Stimulated activated CD8-positive, alpha-beta memory T cell treated with anti-CD3 and anti-CD28 coated beads, Interleukin-7, amount 100 ng/mL, for 1 hour (primary cell): Measurements from ENCODE around the gene RNU1-3.
"Not testable (repeated sequence)": the region's sequence is repeated elsewhere in the genome, so short reads cannot be mapped to it uniquely, and the experiment has no call there.

Source experiments
- DNase-seq, 2 donors: peaks; one replicate each; pipeline ENCODE4 v3.0.0-alpha.2; 2020; ENCODE audit warnings: low read depth in 2 of 2

Gene RNU1-3

DNA sequence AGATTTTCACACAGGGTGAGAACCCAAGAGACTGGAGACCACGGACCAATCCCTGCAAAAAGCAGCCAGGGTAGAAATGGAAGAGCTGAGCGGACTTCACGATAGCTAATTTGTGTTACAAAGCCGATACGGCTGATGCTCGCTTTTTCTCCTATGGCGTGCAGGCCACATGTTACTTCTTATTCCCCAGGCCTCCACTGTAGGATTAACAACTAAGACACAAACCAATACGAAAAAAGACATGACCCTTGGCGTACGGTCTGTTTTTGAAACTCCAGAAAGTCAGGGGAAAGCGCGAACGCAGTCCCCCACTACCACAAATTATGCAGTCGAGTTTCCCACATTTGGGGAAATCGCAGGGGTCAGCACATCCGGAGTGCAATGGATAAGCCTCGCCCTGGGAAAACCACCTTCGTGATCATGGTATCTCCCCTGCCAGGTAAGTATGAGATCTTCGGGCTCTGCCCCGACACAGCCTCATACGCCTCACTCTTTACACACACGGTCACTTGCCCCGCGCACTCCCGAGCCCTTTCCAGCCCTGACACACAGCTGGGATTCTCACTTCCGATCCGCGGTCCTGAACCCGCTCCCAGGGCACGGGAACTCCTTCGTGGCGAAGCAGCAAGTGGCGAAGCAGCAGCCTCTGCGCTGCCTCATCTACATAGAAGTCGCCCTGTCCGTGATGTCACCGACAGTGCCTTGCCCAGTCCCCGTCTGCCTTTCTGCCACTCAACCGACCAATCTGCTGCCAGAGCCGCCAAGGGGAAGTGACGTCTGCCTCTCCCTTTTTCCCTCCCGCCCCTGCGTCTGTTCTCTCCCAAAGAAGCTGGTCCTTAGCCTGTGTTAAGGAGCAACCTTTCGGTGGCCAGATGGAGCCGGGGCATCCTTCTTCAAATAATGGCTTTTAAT, at the start of gene RNU1-3:
RNU1-3 (minus strand) TSS at position 447 of the 912 bp plus-strand sequence.
- not testable (repeated sequence) for DNase-seq

DNA sequence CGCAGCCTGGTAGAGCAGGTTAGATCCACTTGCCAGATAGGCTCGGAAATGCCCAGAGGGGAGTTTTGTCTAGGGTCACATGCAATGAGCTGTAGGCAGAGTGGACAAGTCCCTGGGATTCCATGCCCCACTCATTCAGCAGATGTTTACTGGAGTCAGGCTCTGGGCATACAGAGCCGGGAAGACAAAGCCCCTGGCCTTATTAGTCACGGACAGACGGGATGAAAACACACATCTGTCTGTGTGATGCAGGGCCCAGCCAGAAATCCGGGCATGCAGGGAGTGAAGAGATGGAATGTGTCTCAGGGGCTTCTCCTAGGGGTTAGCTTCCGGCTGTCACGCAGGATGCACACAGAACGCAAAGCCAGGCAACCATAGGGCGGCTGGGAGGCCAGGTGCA, 46.7 kb upstream of the RNU1-3 start:
- DNase-seq: not testable (repeated sequence)

DNA sequence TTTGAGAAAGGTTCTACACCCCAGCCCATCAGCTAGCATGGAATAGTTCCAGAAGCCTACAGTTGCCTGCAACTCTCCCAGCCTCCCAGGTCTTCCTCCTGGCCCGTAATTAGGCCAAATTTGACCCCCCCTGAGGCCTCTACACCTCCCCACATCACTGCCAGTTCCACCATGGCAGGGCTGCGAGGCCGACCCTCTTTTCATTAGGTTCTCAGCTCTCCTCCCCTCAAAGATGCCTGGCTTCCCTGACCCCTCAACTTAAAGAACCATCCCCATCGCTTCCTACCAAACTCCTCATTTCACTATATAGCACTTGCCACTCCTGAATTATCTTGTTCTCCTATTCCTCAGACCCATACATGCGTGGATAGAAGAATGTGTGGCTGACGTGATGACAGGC, 46.2 kb upstream of the RNU1-3 start:
- not testable (repeated sequence) for DNase-seq

DNA sequence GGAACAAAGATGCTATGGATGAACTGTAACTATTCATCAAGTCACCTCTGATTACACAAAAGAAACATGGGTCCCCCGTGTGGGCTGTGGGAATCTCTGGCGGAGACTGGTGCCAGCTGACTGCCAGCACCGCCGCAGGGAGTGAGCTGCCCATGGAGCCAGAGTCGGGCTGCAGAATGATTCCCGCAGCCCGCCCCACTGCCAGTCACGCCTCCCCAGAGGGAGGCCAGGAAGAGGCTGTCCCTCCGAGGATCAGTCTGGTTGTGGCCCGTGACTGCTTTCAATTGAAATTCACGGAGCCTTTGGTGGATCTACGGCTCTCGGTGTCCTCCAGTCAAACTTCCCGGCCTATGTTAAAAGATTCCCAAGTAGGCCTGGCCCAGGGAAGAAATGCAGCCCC, 45.8 kb upstream of the RNU1-3 start:
- not testable (repeated sequence) for DNase-seq

DNA sequence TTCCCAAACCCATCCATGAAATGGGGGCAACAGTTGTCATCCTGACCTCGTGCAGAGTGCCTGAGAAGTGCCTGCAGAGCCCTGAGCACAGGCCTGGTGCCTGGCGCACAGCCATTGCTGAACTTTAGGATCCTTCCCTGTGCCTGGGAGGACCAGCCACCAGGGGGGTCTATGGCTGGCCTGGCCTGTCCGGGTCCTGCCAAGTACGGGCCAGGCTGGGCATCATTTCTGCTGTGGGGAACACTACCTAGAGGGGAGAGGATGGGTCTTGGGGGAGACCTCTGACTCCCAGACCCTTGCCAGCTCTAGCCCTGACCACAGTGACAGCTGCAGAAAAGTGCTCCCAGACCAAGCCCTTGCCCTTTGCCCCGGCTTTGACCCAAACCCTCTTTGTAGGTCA, 45.4 kb upstream of the RNU1-3 start:
- DNase-seq: not testable (repeated sequence)

DNA sequence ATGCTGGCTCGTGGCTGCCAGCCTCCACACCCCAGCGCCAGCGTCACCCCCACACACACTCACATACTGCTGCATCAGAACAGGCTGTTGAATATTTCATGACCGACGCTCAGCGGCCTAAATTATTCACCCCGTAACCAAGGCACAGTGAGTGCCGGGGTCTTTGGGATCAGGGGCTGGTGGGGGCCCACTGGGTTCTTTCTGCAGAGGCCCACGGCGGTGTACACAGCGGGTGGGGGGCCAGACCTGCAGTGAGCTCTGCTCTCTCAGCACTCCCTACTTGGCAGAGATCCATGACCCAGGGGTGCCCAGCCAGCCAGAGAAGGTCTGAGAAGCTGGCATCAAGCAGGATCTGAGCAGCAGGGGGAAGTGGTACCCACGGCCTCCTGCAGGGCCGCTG, 43.9 kb upstream of the RNU1-3 start:
- not testable (repeated sequence) for DNase-seq

DNA sequence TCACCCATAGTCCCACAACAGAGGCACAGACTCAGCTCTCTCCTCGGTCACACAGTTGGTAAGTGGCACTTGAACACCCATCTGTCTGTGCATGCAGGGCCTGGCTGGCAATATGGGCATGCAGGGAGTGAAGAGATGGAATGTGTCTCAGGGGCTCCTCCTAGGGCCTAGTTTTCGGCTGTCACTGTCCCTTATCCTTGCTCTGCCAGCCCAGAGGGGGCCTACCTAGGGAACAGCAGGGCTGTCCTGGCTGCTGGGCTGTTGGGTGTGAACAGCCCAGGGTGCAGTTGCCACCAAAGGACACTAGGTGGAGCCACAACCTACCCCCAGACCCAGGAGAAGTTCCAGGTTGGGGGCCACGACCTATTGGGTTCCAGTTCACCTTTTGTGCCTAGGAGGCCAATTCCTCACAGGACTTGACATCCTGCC, 42.9 kb upstream of the RNU1-3 start:
- peak in 1 of 2 donors; percentile 20 for DNase-seq

DNA sequence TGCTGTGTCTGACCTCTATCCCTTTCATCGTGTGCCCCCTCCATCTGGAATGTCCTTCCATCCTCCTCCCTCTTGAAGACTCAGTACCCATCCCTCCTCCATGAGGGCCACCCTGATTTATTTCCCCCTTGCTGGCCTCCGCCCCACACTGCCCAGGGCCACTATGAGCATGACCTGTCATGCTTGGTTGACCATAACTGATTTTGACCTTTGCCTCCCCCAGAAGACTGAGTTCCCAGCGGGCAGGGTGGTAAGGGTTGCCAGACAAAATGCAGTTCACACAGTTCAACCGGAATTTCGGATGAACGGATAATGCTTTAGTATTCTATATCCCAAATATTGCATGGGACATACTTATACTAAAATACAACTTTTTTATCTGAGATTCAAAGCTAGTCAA, 42.0 kb upstream of the RNU1-3 start:
- not testable (repeated sequence) for DNase-seq

DNA sequence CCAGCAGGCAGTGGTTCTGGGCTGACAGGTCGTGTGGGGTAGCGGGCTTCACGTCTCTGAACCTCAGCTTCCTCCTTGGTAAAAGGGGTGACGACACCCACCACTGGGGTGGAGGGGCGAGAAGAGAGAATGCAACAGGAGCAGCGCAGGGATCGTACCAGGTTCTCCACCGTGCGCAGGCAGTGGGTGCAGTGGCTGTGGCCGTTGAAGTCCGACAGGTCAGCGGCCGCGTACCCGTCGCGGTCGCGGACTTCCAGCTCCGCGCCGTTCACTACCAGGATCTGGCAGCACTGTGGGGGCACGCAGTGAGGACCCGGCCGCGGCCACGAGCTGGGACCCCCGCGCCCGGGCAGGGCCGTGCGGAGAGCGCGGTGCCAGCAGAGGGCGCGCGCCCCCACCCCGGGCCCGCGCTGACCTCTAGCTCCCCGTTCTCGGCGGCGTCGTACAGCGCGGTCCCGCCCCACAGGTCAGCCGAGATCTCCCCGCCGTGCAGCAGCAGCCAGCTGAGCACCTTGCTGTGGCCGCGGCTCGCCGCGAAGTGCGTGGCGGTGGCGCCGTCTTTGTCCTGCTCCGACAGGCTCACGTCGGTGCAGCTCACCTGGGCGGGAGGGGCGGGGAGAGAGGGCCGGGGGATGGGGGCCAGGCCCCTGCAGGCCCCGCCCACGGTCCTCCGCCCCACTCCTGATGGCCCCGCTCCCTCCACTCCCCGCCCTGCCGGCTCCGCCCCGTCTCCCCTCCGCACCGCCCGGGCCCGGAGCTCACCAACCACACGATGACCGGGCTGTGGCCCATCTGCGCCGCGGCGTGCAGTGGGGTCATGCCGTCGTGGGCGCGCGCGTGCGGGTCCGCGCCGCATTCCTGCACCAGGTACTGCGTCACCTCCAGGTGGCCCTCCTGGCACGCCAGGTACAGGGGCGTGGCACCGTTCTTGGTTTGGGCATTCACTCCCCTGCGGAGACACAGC, 40.7 kb upstream of the RNU1-3 start:
- DNase-seq: not testable (repeated sequence)

DNA sequence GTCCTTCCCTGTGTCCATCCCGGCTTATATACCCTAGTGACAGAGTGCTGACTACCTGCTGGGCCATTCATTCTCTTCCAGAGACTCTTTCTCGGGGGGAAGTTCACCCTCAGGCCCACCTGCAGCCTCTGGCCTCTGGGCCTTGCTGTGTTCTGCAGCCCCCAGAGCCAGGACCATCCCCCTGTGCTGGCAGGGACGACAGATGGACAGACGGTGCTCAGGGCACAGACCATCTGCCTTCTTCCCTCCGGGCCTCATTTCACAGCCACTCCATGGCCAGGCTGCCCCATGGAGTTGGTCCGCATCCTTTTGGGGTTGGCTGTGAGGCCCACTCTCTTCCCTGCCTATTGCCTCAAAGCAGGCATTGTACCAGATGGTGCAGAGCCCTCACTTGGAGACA, 39.6 kb upstream of the RNU1-3 start:
- DNase-seq: not testable (repeated sequence)

DNA sequence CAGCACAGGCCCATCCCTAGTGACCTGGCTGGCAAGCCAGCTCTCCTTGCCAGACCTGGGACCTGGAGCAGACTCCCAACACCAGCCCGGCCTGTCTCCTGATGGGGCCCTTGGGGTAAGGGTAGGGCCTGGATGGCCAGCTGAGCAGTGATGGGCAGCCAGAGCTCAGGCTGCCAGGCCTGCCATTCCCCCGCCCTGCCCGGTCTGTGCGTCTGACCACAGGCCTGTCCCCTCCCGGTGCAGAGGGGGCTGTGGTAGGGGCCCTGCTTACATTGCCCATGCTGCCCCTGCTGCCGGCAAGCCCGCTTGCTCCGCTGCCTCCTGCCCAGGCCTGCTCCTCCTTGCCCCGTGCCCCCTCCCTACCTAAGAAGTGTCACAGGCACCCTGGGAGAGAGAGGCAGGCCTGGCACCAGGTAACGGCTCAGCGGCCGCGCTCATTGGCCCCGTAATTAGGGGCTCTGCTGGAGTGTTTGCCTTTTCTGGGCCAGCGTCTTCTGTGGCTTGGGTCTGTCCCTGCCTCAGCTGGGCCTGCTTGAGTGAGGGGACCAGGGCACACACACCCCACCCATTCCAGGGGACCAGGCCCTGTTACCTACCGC, 37.9 kb upstream of the RNU1-3 start:
- not testable (repeated sequence) for DNase-seq

DNA sequence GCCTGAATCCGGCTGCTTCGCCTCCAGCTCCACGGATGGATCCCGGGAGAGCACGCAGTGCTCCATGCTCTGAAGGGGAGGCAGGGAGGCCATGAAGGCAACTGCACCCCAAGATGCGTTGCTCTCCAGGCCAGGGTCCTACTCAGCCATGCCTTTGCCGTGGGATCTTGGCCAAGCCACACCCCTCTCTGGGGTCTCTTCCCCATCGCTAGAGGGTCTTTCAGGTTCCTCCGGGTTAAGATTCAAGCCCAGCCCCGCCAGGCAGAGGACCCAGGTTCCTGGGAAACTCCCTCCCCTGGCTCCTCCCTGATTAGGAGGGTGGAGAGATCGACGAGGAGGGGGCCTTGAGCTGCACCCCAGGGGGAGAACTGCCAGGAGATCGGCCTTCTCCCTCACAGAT, 37.3 kb upstream of the RNU1-3 start:
- DNase-seq: not testable (repeated sequence)

DNA sequence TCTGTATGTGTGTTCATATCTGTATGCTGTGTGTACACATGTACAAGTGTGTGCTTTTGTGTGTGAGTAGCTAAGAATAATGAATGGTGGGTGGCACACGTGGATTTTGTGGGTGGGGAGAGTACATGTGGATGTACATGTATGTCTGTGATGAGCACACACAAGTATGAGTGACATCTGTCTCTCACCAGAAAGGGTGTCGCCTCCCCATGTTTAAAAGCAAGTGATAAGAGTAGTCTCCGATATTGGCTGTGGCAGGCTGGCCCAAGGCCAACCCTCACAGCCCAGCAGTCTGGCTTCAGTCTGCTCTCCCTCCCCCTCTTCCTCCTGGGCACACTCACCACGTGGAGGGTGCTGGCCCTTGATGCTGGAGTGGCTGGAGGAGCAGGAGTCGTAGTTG, 36.9 kb upstream of the RNU1-3 start:
- not testable (repeated sequence) for DNase-seq

DNA sequence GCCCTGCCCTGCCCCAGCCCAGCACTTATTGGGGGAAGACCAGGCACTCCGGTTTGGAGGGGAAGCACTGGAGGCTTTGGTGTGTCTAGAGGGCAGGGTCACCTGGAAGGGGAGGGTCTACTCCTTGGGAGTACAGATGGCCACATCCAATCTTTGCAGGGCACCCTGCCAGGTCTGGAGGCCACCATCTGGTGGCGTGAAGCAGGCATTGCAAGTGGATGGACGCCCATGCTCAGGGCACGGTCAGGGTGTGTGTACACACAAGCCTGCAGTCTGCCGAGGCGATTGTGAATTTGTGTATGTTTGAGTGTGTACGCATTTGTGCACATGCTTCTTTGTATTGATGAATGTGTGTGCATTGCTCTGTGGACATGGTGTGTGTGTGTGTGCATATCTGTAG, 36.4 kb upstream of the RNU1-3 start:
- DNase-seq: not testable (repeated sequence)

DNA sequence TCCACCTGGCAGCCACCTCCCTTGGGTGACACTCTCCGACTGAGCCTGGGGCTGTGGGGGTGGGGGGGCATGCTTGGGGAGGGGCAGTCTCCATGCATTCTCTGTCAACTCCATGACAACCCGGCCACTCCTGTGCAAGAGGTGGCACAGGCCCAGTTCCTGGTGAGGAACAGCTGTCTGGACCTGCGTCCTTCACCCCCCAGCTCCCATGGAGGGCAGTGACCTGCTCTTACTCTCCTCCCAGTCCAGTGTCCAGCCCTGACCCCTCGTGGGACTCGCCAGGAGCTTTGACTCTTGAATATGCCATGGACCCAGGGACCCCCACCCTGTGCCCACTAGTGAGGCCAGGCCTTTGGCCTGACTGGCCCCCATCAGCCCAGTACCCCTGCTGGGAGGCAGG, 35.5 kb upstream of the RNU1-3 start:
- DNase-seq: not testable (repeated sequence)

DNA sequence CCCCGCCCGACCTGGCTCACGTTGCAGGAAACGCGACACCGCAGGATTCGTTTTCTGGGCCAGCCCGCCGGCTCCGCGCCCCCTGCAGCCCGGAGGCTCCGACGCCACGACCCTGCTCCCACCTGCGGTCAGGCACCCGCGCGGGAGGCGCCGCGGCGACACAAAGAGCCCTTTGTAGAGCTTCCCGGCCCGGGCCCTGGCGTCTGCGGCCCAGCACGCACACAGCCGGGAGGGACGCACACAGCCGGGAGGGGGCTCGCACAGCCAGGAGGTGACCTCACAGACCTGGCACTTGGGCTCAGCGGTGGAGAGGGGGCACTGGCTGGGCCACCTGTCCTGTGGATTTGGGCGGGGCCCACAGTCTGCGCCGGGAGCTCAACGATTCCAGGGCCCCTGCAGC, 34.4 kb upstream of the RNU1-3 start:
- not testable (repeated sequence) for DNase-seq

DNA sequence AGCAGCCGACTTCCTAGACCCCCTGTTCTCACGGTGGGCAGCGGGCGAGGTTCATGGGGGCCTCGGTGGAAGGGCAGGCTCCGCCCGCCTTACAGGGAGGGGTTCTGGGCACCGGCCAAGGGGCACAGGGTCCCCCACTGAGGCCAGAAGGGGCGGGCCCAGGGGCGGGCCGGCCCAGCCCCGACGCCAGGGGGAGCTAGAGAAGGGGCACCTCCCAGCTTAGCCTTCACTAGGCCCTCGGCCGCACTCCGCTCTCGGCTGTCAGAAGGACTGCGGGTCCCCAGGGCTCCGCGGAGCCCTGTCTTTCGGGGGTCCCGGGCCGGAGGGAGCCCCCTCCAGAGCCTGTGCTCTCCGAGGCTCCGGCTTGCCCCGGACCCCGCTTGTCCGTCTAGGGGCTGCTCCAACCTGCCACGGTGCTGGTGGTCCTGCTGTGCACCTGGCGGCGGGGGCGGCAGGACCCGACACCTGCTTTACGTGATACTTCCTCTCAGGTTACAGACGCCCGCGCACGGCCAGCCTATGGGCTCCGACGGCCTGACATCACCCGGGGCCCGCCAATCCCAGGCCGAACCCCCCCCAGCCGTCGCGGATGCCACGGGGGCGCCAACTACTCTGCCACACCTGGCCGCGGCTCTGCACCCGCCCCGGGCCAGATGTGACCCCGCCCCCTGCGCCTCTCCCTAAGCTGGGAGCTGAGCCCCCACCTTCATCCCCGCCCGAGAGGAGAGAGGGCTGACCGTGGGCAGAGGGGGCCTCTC, 33.6 kb upstream of the RNU1-3 start:
- not testable (repeated sequence) for DNase-seq

DNA sequence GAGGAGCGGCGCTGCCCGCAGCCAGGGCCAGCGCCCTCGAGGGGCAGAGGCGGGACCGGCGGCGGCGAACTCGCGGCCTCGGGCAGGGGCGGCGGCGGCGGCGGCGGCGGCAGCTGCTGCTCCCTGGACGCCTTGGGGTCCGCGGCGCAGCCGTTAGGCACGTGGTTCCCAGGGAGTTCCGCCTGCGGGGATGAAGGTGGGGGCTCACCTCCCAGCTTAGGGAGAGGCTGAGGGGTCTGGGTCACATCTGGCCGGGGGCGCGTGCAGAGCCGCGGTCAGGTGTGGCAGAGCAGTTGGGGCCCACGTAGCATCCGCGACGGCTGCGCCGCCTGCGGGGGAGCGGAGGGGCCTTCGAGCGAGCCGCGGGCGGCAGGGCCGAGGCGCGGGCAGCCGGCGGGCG, 32.7 kb upstream of the RNU1-3 start:
- DNase-seq: not testable (repeated sequence)

DNA sequence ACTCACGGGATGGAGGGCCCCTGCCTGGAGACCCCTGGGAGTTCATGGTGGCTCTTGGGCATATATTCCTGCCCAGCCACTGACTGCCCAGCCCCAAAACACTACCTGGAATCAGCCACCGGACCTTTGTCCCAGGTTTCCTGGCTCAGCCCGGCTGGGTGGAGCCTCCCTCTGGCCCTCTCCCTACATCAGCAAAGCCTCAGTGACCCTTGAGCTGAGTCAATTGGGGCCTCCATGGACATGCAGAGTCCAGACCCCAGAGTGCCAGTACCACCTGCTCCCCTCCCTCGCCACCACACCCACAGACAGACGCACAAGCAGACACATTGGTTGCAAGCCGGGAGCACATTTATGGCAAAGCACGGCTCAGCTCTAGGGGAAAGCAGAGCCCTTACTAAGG, 30.4 kb upstream of the RNU1-3 start:
- not testable (repeated sequence) for DNase-seq

DNA sequence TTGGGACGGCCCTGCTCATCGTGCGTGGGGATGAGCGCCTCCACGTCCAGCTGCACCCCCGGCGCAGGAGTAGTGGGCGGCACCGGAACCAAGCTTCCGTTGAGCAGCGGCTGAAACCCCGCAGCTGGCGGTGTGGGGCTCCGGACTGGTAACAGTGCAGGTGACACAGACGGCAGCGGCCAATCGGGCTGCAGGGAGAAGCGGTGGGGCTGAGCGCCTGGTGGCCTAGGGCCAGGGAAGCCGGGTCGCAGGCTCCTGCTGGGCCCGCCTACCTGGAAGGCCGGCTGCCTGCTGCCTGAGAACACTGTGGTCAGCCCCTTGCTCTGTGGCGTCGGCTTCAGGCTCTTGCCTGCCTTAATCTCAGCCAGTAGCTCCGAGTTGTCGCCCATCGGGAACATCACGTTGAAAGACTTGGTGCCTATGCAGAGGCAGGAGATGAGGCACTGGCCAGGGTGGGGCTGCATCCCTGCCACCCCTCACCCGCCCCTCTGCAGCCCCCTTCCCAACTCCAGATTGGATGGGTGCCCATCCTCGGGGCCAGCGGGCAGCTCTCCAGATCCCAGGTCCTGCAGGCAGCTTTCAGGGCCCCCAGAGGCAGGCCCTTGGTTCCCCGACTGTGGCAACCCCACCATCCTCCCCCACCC, 29.9 kb upstream of the RNU1-3 start:
- not testable (repeated sequence) for DNase-seq

DNA sequence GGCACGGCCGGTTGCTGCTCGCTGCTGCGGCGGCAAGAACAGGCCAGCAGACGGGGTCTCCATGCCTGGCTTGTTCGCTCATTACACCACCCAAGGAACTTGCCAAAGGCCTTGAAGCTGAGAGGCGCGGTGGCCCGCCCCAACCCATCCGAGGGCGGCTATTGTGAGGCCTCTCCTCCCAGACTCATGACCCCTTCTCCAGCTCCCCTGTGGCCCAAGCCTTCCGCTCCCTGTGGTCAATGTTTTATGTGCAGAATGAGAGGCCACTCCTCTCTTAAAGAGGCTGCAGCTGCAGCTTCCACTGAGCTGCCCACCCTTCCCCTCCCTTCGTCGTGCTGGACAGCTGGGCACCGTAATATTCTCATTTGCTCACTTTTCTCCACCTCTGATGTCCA, 27.6 kb upstream of the RNU1-3 start:
- DNase-seq: not testable (repeated sequence)
